Measurements from ENCODE around the gene MAIP1.

MAIP1 gene

DNA sequence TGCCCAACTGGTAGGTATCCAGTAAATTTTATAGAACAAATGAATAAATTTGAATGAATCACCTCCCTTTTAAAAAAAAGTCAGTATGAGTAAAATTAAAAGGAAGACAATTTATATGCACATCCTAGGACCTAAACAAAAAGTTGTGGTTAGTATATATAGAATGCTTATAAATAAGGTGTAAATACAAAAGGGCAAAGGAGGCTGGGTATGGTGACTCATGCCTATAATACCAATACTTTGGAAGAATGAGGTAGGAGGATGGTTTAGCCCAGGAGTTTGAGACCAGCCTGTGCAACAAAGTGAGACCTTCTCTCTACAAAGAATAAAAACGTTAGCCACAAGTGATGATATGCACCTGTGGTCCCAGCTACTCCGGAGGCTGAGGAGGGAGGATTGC is 31.5 kb upstream of the MAIP1 start:
- no peak for ATAC-seq
- TF ChIP-seq TCF4 (CRISPR knock-in tag; IDR thresholded peaks at IDR 0.05; ENCODE audit: borderline replicate concordance) (no peak), ZFP3 (CRISPR knock-in tag; IDR thresholded peaks at IDR 0.05) (no peak), CSDC2 (CRISPR knock-in tag; IDR thresholded peaks at IDR 0.05) (no peak), OSR1 (CRISPR knock-in tag; IDR thresholded peaks at IDR 0.05) (no peak), ZC3H10 (CRISPR knock-in tag; IDR thresholded peaks at IDR 0.05) (no peak), SNAI2 (CRISPR knock-in tag; IDR thresholded peaks at IDR 0.05) (no peak), ESRRG (CRISPR knock-in tag; IDR thresholded peaks at IDR 0.05) (no peak), TOX (CRISPR knock-in tag; IDR thresholded peaks at IDR 0.05; ENCODE audit: borderline replicate concordance) (no peak), ZNF70 (CRISPR knock-in tag; IDR thresholded peaks at IDR 0.05) (no peak)
- TF ChIP-seq, protein P1, sequence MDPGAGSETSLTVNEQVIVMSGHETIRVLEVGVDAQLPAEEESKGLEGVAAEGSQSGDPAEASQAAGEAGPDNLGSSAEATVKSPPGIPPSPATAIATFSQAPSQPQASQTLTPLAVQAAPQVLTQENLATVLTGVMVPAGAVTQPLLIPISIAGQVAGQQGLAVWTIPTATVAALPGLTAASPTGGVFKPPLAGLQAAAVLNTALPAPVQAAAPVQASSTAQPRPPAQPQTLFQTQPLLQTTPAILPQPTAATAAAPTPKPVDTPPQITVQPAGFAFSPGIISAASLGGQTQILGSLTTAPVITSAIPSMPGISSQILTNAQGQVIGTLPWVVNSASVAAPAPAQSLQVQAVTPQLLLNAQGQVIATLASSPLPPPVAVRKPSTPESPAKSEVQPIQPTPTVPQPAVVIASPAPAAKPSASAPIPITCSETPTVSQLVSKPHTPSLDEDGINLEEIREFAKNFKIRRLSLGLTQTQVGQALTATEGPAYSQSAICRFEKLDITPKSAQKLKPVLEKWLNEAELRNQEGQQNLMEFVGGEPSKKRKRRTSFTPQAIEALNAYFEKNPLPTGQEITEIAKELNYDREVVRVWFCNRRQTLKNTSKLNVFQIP (CRISPR knock-in tag; IDR thresholded peaks at IDR 0.05; ENCODE audit: borderline replicate concordance, low read depth) = no peak
- TF ChIP-seq, protein P2, sequence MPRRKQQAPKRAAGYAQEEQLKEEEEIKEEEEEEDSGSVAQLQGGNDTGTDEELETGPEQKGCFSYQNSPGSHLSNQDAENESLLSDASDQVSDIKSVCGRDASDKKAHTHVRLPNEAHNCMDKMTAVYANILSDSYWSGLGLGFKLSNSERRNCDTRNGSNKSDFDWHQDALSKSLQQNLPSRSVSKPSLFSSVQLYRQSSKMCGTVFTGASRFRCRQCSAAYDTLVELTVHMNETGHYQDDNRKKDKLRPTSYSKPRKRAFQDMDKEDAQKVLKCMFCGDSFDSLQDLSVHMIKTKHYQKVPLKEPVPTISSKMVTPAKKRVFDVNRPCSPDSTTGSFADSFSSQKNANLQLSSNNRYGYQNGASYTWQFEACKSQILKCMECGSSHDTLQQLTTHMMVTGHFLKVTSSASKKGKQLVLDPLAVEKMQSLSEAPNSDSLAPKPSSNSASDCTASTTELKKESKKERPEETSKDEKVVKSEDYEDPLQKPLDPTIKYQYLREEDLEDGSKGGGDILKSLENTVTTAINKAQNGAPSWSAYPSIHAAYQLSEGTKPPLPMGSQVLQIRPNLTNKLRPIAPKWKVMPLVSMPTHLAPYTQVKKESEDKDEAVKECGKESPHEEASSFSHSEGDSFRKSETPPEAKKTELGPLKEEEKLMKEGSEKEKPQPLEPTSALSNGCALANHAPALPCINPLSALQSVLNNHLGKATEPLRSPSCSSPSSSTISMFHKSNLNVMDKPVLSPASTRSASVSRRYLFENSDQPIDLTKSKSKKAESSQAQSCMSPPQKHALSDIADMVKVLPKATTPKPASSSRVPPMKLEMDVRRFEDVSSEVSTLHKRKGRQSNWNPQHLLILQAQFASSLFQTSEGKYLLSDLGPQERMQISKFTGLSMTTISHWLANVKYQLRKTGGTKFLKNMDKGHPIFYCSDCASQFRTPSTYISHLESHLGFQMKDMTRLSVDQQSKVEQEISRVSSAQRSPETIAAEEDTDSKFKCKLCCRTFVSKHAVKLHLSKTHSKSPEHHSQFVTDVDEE (CRISPR knock-in tag; IDR thresholded peaks at IDR 0.05) = no peak
- TF ChIP-seq, protein P3, sequence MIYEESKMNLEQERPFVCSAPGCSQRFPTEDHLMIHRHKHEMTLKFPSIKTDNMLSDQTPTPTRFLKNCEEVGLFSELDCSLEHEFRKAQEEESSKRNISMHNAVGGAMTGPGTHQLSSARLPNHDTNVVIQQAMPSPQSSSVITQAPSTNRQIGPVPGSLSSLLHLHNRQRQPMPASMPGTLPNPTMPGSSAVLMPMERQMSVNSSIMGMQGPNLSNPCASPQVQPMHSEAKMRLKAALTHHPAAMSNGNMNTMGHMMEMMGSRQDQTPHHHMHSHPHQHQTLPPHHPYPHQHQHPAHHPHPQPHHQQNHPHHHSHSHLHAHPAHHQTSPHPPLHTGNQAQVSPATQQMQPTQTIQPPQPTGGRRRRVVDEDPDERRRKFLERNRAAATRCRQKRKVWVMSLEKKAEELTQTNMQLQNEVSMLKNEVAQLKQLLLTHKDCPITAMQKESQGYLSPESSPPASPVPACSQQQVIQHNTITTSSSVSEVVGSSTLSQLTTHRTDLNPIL (CRISPR knock-in tag; IDR thresholded peaks at IDR 0.05; ENCODE audit: low read depth) = no peak

DNA sequence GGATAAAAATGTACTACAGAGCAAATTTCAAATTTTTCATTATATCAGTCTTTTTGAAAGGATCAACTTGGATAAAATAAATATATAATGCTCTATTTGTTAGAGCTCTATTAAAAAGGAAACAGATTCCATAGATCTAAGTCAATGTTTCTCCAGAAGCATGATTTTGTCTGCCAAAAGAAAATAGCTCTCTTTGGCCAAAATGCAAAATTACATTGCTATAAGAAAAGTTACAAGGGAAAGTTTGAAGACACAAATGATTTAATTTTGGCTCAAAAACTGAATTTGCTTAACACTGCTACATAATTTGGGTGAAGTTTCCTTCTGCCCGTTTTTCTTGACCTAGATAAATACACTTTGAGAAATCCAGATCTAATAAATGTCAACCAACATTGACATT is 28.6 kb upstream of the MAIP1 start:
- ATAC-seq = no peak
- TF ChIP-seq ZFP30 (CRISPR knock-in tag; IDR thresholded peaks at IDR 0.05) (no peak), PPARA (CRISPR knock-in tag; IDR thresholded peaks at IDR 0.05; ENCODE audit: borderline replicate concordance) (no peak)
- TF ChIP-seq, protein P3 (CRISPR knock-in tag; IDR thresholded peaks at IDR 0.05; ENCODE audit: low read depth) = no peak

DNA sequence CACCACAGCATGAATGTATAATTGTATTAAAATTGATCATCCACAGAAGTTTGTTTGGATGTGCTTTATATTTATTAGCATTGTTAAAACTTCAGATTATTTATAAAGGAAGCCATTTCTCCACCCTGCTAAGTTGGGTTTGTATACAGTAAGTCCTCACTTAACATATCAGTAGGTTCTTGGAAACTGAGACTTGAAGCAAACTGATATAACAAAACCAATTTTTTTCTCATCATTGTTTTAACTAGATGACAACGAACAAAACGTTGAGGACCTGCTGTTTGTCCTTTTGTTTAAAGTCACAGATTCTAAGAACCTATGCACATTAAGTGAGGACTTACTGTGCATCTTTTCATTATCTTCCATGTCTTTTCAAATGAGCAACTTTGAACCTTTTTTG is 27.2 kb upstream of the MAIP1 start:
- no peak for ATAC-seq

More for the DNA sequence above, 27.2 kb upstream of the MAIP1 start:
- TF ChIP-seq BACH2 (CRISPR knock-in tag; IDR thresholded peaks at IDR 0.05; ENCODE audit: borderline replicate concordance) (no peak), ZFP30 (CRISPR knock-in tag; IDR thresholded peaks at IDR 0.05) (no peak), PPARA (CRISPR knock-in tag; IDR thresholded peaks at IDR 0.05; ENCODE audit: borderline replicate concordance) (no peak), GLIS3 (CRISPR knock-in tag; IDR thresholded peaks at IDR 0.05) (no peak), ZNF70 (CRISPR knock-in tag; IDR thresholded peaks at IDR 0.05) (no peak), RARB (CRISPR knock-in tag; IDR thresholded peaks at IDR 0.05) (no peak), SNAI2 (CRISPR knock-in tag; IDR thresholded peaks at IDR 0.05) (no peak), ZNF565 (CRISPR knock-in tag; conservative IDR thresholded peaks at IDR 0.05; ENCODE audit: low read depth) (no peak), CSDC2 (CRISPR knock-in tag; IDR thresholded peaks at IDR 0.05) (no peak), ARNTL (CRISPR knock-in tag; IDR thresholded peaks at IDR 0.05; ENCODE audit: borderline replicate concordance, low read depth) (no peak), ESRRG (CRISPR knock-in tag; IDR thresholded peaks at IDR 0.05) (no peak), ZFP3 (CRISPR knock-in tag; IDR thresholded peaks at IDR 0.05) (no peak), ZC3H10 (CRISPR knock-in tag; IDR thresholded peaks at IDR 0.05) (no peak), OSR1 (CRISPR knock-in tag; IDR thresholded peaks at IDR 0.05) (no peak)
- TF ChIP-seq, protein P1 (CRISPR knock-in tag; IDR thresholded peaks at IDR 0.05; ENCODE audit: borderline replicate concordance, low read depth) = no peak
- TF ChIP-seq, protein P3 (CRISPR knock-in tag; IDR thresholded peaks at IDR 0.05; ENCODE audit: low read depth) = no peak
- TF ChIP-seq, protein P2 (CRISPR knock-in tag; IDR thresholded peaks at IDR 0.05) = no peak
- TF ChIP-seq, protein P4, sequence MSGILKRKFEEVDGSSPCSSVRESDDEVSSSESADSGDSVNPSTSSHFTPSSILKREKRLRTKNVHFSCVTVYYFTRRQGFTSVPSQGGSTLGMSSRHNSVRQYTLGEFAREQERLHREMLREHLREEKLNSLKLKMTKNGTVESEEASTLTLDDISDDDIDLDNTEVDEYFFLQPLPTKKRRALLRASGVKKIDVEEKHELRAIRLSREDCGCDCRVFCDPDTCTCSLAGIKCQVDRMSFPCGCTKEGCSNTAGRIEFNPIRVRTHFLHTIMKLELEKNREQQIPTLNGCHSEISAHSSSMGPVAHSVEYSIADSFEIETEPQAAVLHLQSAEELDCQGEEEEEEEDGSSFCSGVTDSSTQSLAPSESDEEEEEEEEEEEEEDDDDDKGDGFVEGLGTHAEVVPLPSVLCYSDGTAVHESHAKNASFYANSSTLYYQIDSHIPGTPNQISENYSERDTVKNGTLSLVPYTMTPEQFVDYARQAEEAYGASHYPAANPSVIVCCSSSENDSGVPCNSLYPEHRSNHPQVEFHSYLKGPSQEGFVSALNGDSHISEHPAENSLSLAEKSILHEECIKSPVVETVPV (CRISPR knock-in tag; IDR thresholded peaks at IDR 0.05) = no peak
